CD4-positive, alpha-beta T cell (primary cell): ENCODE results near the gene ADRA2B. TPM values are rescaled to one million over a fixed set of nuclear protein-coding genes. Genes with fewer than 3 reads are reported as not detected.
A peak's percentile ranks its signal among the peaks of the same experiment; 100 is the strongest.

Experiments
- ATAC-seq: fragments of 200-7000 bp; cut with Tn5 transposase; one replicate; pipeline ENCODE4 v1.10.0; 2022; ENCODE audit warnings: mild to moderate bottlenecking; ENCODE audit not compliant: poor library complexity
- CTCF ChIA-PET: fragments of 350-600 bp; sonication (Branson Sonifier 250); formaldehyde crosslinking; loops from one replicate; lab custom pipeline; 2021; ENCODE audit warnings: antibody characterized with exemption, inconsistent platforms; lab: Charles Lee
- POLR2A ChIA-PET: fragments of 350-600 bp; sonication (Branson Sonifier 250); formaldehyde crosslinking; loops from one replicate; lab custom pipeline; 2021; ENCODE audit warnings: antibody characterized with exemption, inconsistent platforms; lab: Charles Lee
- DNase-seq, 14 experiments: peaks; one replicate each; pipeline ENCODE4 v3.0.0-alpha.2; 2013 to 2020; ENCODE audit warnings: mixed read lengths in 2 of 14
- H3K27ac ChIP-seq, 2 donors: one replicate each; pipeline versions ENCODE4 v1.5.1 to v1.7.0; 2013; ENCODE audit warnings: low read length in 2 of 2, low read depth in 1 of 2, mild to moderate bottlenecking in 1 of 2
- H3K27me3 ChIP-seq, 2 experiments: 1 replicate in 1 of 2; 2 replicates in 1 of 2; pipeline versions ENCODE4 v1.6.1 to v1.7.0; 2013; ENCODE audit warnings: low read length in 2 of 2, control low read depth in 1 of 2, mild to moderate bottlenecking in 1 of 2, moderate library complexity in 1 of 2; ENCODE audit not compliant: insufficient read depth in 2 of 2, control insufficient read depth in 1 of 2
- H3K36me3 ChIP-seq: one replicate; pipeline ENCODE4 v1.6.1; 2013; ENCODE audit warnings: low read length, control low read depth; ENCODE audit not compliant: insufficient read depth
- H3K4me1 ChIP-seq: one replicate; pipeline ENCODE4 v1.6.1; 2013; ENCODE audit warnings: low read length, control low read depth; ENCODE audit not compliant: insufficient read depth
- H3K4me3 ChIP-seq: one replicate; pipeline ENCODE4 v1.5.1; 2013; ENCODE audit warnings: mild to moderate bottlenecking, low read length, moderate library complexity
- H3K9me3 ChIP-seq, 2 experiments: 1 replicate in 1 of 2; 2 replicates in 1 of 2; pipeline versions ENCODE4 v1.6.1 to v1.7.0; 2013; ENCODE audit warnings: low read length in 2 of 2, mild to moderate bottlenecking in 2 of 2, control low read depth in 1 of 2, moderate library complexity in 1 of 2; ENCODE audit not compliant: control insufficient read depth in 1 of 2, insufficient read depth in 1 of 2
- H3K27ac Mint-ChIP-seq: one replicate; pipeline ENCODE4 v1.8.0; 2020; ENCODE audit warnings: mixed read lengths
- H3K27me3 Mint-ChIP-seq: one replicate; pipeline ENCODE4 v1.8.0; 2021; ENCODE audit warnings: mixed read lengths
- H3K36me3 Mint-ChIP-seq: one replicate; pipeline ENCODE4 v1.8.0; 2021; ENCODE audit warnings: low read depth, mixed read lengths
- H3K4me1 Mint-ChIP-seq: one replicate; pipeline ENCODE4 v1.8.0; 2021; ENCODE audit warnings: low read depth, mixed read lengths
- H3K4me3 Mint-ChIP-seq: one replicate; pipeline ENCODE4 v1.8.0; 2020; ENCODE audit warnings: mild to moderate bottlenecking, mixed read lengths
- H3K9me3 Mint-ChIP-seq: one replicate; pipeline ENCODE4 v1.8.0; 2020; ENCODE audit warnings: mixed read lengths
- intact Hi-C, 2 experiments: fragments of 100-400 bp; cut with DNase I in 1 of 2; cut with micrococcal nuclease in 1 of 2; formaldehyde crosslinking; loops; one replicate each; pipeline versions ENCODE4 v1.15.1 to v1.9.0; 2023 to 2025; cut with DNase I, micrococcal nuclease
- total RNA-seq, 174 experiments: library from RNA in 2 of 174; stranded (reverse) in 2 of 174; gene quantifications; one replicate each; pipeline ENCODE4 v1.2.3 and lab custom pipeline; 2021 to 2026
- TF ChIP-seq, protein P1 (sequence below): fragments of 200-600 bp; IDR thresholded peaks from one replicate; pipeline ENCODE4 v1.8.0; 2022; ENCODE audit warnings: antibody characterized with exemption, mild to moderate bottlenecking

The ADRA2B gene
- total RNA-seq, 2 experiments from 2014 or later: 0.52 to 0.84 TPM

DNA sequence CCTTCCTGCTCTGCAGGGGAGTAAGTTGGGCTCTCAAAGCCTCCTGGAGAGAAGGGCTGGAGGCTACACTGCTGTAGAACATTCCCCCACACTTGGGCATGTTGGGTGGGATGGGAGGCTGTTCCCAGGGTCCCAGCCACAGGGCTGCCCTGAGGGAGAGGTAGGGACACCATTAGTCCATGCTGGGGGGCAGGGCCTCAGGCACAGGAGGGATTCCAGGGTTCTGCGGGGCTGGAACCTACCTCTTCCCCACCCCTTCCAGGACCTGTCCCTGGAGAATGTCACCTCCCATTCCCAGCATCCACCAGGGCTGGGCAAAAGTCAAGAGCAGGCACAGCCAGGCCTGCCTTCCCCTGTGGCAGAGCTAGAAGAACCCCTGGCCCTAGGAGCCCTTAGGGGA lies 6.9 kb upstream of the ADRA2B start:
- intact Hi-C loops: no loop called here
- no peak overlapping the region for H3K4me3 Mint-ChIP-seq
- ChIA-PET POLR2A (interaction anchor here (0.5 kb wide), 1 partner anchor 60 kb away, joined by 3 read pairs; no protein-coding TSS in a partner anchor), CTCF (no interaction called here)
- H3K27ac ChIP-seq: no peak overlapping the region
- no peak overlapping the region for H3K27ac Mint-ChIP-seq
- peaks cover 13 to 23% of the 10 kb centered on the region in 2 experiments for H3K27me3 ChIP-seq
- TF ChIP-seq, protein P1, sequence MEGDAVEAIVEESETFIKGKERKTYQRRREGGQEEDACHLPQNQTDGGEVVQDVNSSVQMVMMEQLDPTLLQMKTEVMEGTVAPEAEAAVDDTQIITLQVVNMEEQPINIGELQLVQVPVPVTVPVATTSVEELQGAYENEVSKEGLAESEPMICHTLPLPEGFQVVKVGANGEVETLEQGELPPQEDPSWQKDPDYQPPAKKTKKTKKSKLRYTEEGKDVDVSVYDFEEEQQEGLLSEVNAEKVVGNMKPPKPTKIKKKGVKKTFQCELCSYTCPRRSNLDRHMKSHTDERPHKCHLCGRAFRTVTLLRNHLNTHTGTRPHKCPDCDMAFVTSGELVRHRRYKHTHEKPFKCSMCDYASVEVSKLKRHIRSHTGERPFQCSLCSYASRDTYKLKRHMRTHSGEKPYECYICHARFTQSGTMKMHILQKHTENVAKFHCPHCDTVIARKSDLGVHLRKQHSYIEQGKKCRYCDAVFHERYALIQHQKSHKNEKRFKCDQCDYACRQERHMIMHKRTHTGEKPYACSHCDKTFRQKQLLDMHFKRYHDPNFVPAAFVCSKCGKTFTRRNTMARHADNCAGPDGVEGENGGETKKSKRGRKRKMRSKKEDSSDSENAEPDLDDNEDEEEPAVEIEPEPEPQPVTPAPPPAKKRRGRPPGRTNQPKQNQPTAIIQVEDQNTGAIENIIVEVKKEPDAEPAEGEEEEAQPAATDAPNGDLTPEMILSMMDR: no peak
- no peak for DNase-seq
- peaks cover 31% of the 10 kb centered on the region for H3K27me3 Mint-ChIP-seq
- no peaks in the 10 kb centered on the region for H3K4me1 Mint-ChIP-seq
- no peak for ATAC-seq
- H3K36me3 ChIP-seq: no peaks in the 10 kb centered on the region
- no peaks in the 10 kb centered on the region for H3K9me3 Mint-ChIP-seq
- H3K9me3 ChIP-seq: no peaks in the 10 kb centered on the region
- no peak overlapping the region for H3K4me3 ChIP-seq
- H3K4me1 ChIP-seq: no peaks in the 10 kb centered on the region
- H3K36me3 Mint-ChIP-seq: peaks cover 25% of the 10 kb centered on the region

DNA sequence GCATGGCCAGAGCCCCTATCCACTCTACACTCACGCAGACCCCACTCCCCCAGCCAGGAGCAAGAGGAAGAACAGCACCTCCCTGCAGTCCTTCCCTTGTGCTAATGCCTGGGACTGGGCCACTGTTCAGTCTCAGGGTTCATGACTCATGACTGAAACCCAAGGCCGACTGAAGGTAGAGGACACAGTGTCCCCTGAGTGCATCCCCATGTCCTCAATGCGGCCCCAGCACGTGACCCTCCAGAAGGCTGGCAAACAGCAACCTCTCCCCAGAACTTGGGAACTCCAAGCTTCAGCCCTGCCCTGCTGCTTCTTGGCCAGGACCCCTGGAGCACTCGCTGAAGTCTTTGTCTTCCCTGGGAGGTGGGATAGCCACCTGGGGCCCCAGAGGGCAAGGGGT lies 6.0 kb upstream of the ADRA2B start:
- no peak overlapping the region for H3K27ac Mint-ChIP-seq
- H3K4me1 ChIP-seq: peaks cover 7% of the 10 kb centered on the region
- H3K9me3 ChIP-seq: no peaks in the 10 kb centered on the region
- peaks cover 22% of the 10 kb centered on the region for H3K36me3 Mint-ChIP-seq
- ATAC-seq (no peak), DNase-seq (peak in 1 of 14 experiments; percentile 33)
- no peaks in the 10 kb centered on the region for H3K9me3 Mint-ChIP-seq
- H3K27me3 Mint-ChIP-seq: peaks cover 31% of the 10 kb centered on the region
- no peak overlapping the region for H3K27ac ChIP-seq
- ChIA-PET CTCF (no interaction called here), POLR2A (no interaction called here)
- no peak overlapping the region for H3K4me3 Mint-ChIP-seq
- H3K27me3 ChIP-seq: peaks cover 13 to 23% of the 10 kb centered on the region in 2 experiments
- intact Hi-C loops: no loop called here
- H3K36me3 ChIP-seq: no peaks in the 10 kb centered on the region
- H3K4me3 ChIP-seq: no peak overlapping the region
- TF ChIP-seq, protein P1: no peak
- peaks cover 4% of the 10 kb centered on the region for H3K4me1 Mint-ChIP-seq

DNA sequence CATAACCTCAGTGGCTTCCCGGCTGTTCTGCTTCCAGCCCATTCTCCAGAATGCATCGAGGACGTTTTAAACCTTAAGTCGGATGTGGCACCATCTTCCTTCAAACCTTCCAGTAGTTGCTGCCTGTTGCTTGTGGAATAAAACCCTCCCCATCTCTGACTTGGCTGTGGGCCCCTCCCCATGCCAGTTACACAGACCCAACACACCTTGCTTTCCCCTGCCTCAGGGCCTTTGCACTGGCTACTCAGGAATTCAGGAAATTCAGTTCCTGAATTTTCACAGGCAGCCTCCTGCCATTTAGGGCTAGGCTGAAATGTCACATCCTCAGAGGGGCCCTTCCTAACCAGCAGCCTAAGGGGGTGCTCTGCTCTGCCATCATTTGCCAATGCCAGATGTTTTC lies 5.0 kb upstream of the ADRA2B start:
- no peak for ATAC-seq
- Mint-ChIP-seq H3K27ac (no peak overlapping the region), H3K36me3 (peaks cover 15% of the 10 kb centered on the region), H3K27me3 (peaks cover 31% of the 10 kb centered on the region), H3K4me3 (no peak overlapping the region), H3K4me1 (peaks cover 7% of the 10 kb centered on the region), H3K9me3 (no peaks in the 10 kb centered on the region)
- peaks cover 11% of the 10 kb centered on the region for H3K4me1 ChIP-seq
- TF ChIP-seq, protein P1: no peak
- intact Hi-C loops: no loop called here
- ChIA-PET POLR2A (no interaction called here), CTCF (no interaction called here)
- H3K36me3 ChIP-seq: no peaks in the 10 kb centered on the region
- H3K4me3 ChIP-seq: no peak overlapping the region
- no peaks in the 10 kb centered on the region for H3K9me3 ChIP-seq
- H3K27me3 ChIP-seq: peaks cover 13 to 23% of the 10 kb centered on the region in 2 experiments
- no peak overlapping the region for H3K27ac ChIP-seq
- no peak for DNase-seq
